OCI-LY7 (cell line): ENCODE measurements around the gene EHD2. TPM values are rescaled to one million over a fixed set of nuclear protein-coding genes. Genes with fewer than 3 reads are reported as not detected.
A peak's percentile ranks its signal among the peaks of the same experiment; 100 is the strongest.

Experiments
- BruUV-seq: library from RNA; stranded (reverse); fragments of 400-500 nt; replicated peaks from 2 replicates; lab custom pipeline; 2021; lab: Mats Ljungman, UMichigan
- CTCF ChIA-PET: fragments of 300-600 bp; sonication (Branson Sonifier 250); formaldehyde crosslinking; loops from one replicate; lab custom pipeline; 2022; ENCODE audit warnings: antibody characterized with exemption; ENCODE audit not compliant: unreplicated experiment; lab: Charles Lee
- POLR2A ChIA-PET: fragments of 300-600 bp; sonication (Branson Sonifier 250); formaldehyde crosslinking; loops from one replicate; lab custom pipeline; 2022; ENCODE audit warnings: antibody characterized with exemption; lab: Charles Lee
- DNase-seq: peaks from one replicate; pipeline ENCODE4 v3.0.0-alpha.2; 2015; ENCODE audit warnings: low spot score
- H2AFZ ChIP-seq: fragments of 200-600 bp; sonication (generic), shearing (Covaris generic); 2 replicates; pipeline ENCODE4 v1.6.1; 2014; ENCODE audit warnings: mild to moderate bottlenecking, antibody characterized with exemption, low read length, moderate library complexity
- H3K27ac ChIP-seq: fragments of 200-600 bp; sonication (generic); 2 replicates; pipeline ENCODE4 v1.5.1; 2014; ENCODE audit warnings: mixed run types, low read depth, mild to moderate bottlenecking, moderate library complexity, low read length, inconsistent platforms; ENCODE audit not compliant: poor library complexity, severe bottlenecking
- H3K36me3 ChIP-seq: fragments of 200-600 bp; sonication (generic); 2 replicates; pipeline ENCODE4 v1.6.1; 2014; ENCODE audit warnings: mild to moderate bottlenecking, antibody characterized with exemption, low read length, moderate library complexity, mixed read lengths; ENCODE audit not compliant: insufficient read depth
- H3K4me1 ChIP-seq: fragments of 200-600 bp; sonication (generic); 2 replicates; pipeline ENCODE4 v1.5.1; 2014; ENCODE audit warnings: mild to moderate bottlenecking, low read length; ENCODE audit not compliant: insufficient read depth, poor library complexity, severe bottlenecking
- H3K4me2 ChIP-seq: fragments of 200-600 bp; sonication (generic); 2 replicates; pipeline ENCODE4 v1.6.1; 2014; ENCODE audit warnings: mild to moderate bottlenecking, low read length
- H3K4me3 ChIP-seq: fragments of 200-600 bp; sonication (generic); 2 replicates; pipeline ENCODE4 v1.5.1; 2014; ENCODE audit warnings: mild to moderate bottlenecking, low read depth, low read length; ENCODE audit not compliant: poor library complexity, severe bottlenecking
- H3K79me2 ChIP-seq: fragments of 200-600 bp; sonication (generic); 2 replicates; pipeline ENCODE4 v1.6.1; 2016; ENCODE audit warnings: low read depth, mild to moderate bottlenecking, low read length, moderate library complexity, mixed read lengths; ENCODE audit not compliant: insufficient read depth
- H3K9me2 ChIP-seq: fragments of 200-600 bp; sonication (generic); 2 replicates; pipeline ENCODE4 v1.6.1; 2016; ENCODE audit warnings: mild to moderate bottlenecking, low read length, mixed read lengths; ENCODE audit not compliant: insufficient read depth
- H3K9me3 ChIP-seq: fragments of 200-600 bp; sonication (generic); 2 replicates; pipeline ENCODE4 v1.6.1; 2014; ENCODE audit warnings: mild to moderate bottlenecking, mixed run types, low read length, mixed read lengths
- H4K20me1 ChIP-seq: fragments of 200-600 bp; sonication (generic); 2 replicates; pipeline ENCODE4 v1.6.1; 2014; ENCODE audit warnings: mild to moderate bottlenecking, antibody characterized with exemption, low read length, moderate library complexity, mixed read lengths; ENCODE audit not compliant: insufficient read depth
- EZH2phosphoT487 ChIP-seq: fragments of 200-600 bp; sonication (generic); IDR thresholded peaks from 2 replicates; pipeline ENCODE4 v1.6.1; 2018; ENCODE audit warnings: low read depth, borderline replicate concordance, mild to moderate bottlenecking, mixed run types, antibody characterized with exemption, low read length, moderate library complexity, mixed read lengths
- intact Hi-C: fragments of 100-400 bp; cut with micrococcal nuclease; formaldehyde crosslinking; loops from one replicate; pipeline ENCODE4 v1.10.0; 2022; ENCODE audit not compliant: unreplicated experiment
- total RNA-seq, 2 experiments: library from RNA; depleted of rRNA in 1 of 2; stranded (reverse); fragments of >200 nt in 1 of 2; shearing (Covaris generic) in 1 of 2; gene quantifications; 2 replicates each; pipeline ENCODE4 v1.2.3, GENCODE V29; 2014 to 2022
- TF ChIP-seq, protein P1 (sequence below): fragments of 200-600 bp; sonication (generic); conservative IDR thresholded peaks from 2 replicates; pipeline ENCODE4 v1.5.1; 2014; ENCODE audit warnings: mild to moderate bottlenecking, antibody characterized with exemption, low read length, moderate library complexity, mixed read lengths

The EHD2 gene
- total RNA-seq, 2 experiments from 2014 or later, result not detected

DNA sequence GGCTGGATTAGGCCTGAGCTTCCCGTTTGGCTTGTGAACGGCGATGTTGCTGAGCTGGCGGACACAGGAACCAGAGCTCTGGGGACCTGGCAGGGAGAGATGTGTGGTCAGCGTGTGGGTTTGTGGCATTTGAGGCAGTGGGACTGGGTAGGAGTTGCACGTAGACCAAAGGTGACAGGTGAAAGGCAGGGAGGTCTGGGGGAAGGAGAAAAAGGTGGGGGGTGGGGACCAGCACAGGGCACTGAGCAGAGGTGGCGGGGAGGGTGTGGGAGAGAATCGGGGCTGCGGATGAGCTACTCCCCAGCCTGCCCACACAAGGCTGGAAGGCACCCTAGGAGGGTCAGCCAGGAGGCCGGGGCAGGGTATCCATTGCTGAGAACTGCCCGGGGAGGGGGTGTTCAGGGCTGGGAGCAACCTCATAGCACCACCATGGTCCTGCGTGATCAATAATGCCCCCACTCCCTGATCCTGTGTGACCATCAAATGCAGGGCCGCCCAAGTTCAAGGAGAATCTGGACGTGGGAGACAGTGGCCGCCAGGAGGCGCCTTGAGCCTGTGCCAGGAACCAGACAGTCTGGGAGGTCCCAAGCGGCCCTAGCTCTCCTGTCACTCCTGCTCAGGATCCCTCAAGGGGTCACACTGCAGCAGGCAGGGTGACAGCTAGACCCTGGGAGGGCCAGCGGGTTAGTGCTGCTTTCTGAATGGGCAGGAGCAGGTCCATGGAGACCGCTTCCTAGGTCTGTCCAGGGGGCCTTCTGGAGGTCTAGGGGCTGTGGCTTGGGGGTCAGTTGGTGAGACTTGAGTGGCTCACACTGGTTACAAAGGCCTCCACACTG lies 52.5 kb downstream of the EHD2 start:
- ChIA-PET CTCF (interaction anchor here (0.6 to 0.7 kb wide), 2 partner anchors 15 to 484 kb away, joined by 3 to 4 read pairs; no protein-coding TSS in a partner anchor), POLR2A (interaction anchor here (0.7 kb wide), 1 partner anchor 1049 kb away, joined by 6 read pairs; no protein-coding TSS in a partner anchor)
- H4K20me1 ChIP-seq, result no peaks in the 10 kb centered on the region
- intact Hi-C loops, result loop anchor here (1.0 kb wide), 1 partner anchor 23 kb away; no protein-coding TSS in a partner anchor
- H3K79me2 ChIP-seq, result no peaks in the 10 kb centered on the region
- peaks cover 13% of the 10 kb centered on the region for H3K4me1 ChIP-seq
- no peaks in the 10 kb centered on the region for H3K9me3 ChIP-seq
- H3K4me2 ChIP-seq, result no peak overlapping the region
- H3K27ac ChIP-seq, result no peak overlapping the region
- H2AFZ ChIP-seq, result no peak overlapping the region
- no peak overlapping the region for H3K4me3 ChIP-seq
- peak; percentile 70 for DNase-seq
- BruUV-seq, result no TSS peak
- H3K9me2 ChIP-seq, result no peaks in the 10 kb centered on the region
- TF ChIP-seq, protein P1, sequence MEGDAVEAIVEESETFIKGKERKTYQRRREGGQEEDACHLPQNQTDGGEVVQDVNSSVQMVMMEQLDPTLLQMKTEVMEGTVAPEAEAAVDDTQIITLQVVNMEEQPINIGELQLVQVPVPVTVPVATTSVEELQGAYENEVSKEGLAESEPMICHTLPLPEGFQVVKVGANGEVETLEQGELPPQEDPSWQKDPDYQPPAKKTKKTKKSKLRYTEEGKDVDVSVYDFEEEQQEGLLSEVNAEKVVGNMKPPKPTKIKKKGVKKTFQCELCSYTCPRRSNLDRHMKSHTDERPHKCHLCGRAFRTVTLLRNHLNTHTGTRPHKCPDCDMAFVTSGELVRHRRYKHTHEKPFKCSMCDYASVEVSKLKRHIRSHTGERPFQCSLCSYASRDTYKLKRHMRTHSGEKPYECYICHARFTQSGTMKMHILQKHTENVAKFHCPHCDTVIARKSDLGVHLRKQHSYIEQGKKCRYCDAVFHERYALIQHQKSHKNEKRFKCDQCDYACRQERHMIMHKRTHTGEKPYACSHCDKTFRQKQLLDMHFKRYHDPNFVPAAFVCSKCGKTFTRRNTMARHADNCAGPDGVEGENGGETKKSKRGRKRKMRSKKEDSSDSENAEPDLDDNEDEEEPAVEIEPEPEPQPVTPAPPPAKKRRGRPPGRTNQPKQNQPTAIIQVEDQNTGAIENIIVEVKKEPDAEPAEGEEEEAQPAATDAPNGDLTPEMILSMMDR, result peak; percentile 83
- no peak for TF ChIP-seq EZH2phosphoT487
- no peaks in the 10 kb centered on the region for H3K36me3 ChIP-seq

DNA sequence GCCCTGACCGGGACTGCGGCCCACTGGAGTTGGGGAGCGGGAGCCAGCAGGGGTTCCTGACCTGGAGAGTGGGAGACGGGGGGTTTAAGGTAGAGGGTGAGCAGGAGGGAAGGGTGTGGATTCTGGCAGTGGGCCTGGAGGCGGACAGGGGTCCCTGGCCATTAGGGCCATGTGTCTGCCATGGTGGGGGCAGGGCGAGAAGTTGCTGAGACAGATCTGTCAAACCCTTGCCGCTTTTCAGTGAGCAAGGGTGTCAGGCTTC lies 53.1 kb downstream of the EHD2 start:
- TF ChIP-seq, protein P1, result no peak
- TF ChIP-seq EZH2phosphoT487, result no peak
- H3K9me3 ChIP-seq, result no peaks in the 10 kb centered on the region
- intact Hi-C loops, result loop anchor here (1.0 kb wide), 1 partner anchor 22 kb away; no protein-coding TSS in a partner anchor
- no peaks in the 10 kb centered on the region for H3K36me3 ChIP-seq
- no peak overlapping the region for H3K27ac ChIP-seq
- CTCF ChIA-PET, result interaction anchor here (0.6 to 0.7 kb wide), 2 partner anchors 15 to 483 kb away, joined by 3 to 4 read pairs; no protein-coding TSS in a partner anchor
- DNase-seq, result no peak
- peaks cover 13% of the 10 kb centered on the region for H3K4me1 ChIP-seq
- no peaks in the 10 kb centered on the region for H3K9me2 ChIP-seq
- no peak overlapping the region for H3K4me2 ChIP-seq
- H4K20me1 ChIP-seq, result no peaks in the 10 kb centered on the region
- H3K4me3 ChIP-seq, result no peak overlapping the region
- POLR2A ChIA-PET, result no interaction called here
- H2AFZ ChIP-seq, result no peak overlapping the region
- no peaks in the 10 kb centered on the region for H3K79me2 ChIP-seq
- BruUV-seq, result no TSS peak

DNA sequence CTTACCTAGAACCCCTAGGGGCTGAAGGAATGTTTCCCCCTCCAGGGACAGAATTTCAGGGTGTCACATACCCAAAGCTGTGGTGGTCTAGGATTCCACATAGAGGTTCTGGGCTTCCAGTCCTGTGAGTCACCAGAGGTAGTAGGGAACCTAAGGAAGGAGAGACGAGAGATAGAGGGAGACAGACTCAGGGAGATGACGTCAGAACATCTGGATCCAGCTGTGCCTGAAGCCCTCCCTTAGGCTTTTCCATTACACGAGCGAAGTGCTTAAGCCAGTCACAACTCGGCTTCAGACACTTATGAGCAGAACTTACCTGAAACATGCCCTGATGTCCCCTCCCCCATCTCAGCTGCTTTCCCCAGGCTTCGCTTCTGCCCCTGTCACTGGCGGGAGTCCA lies 53.4 kb downstream of the EHD2 start:
- H3K27ac ChIP-seq, result no peak overlapping the region
- no peak for DNase-seq
- H2AFZ ChIP-seq, result no peak overlapping the region
- no peak overlapping the region for H3K4me2 ChIP-seq
- no peaks in the 10 kb centered on the region for H3K9me2 ChIP-seq
- no peaks in the 10 kb centered on the region for H3K36me3 ChIP-seq
- ChIA-PET POLR2A (no interaction called here), CTCF (interaction anchor here (0.7 kb wide), 1 partner anchor 15 kb away, joined by 3 read pairs; no protein-coding TSS in a partner anchor)
- BruUV-seq, result no TSS peak
- no peaks in the 10 kb centered on the region for H3K79me2 ChIP-seq
- H3K4me1 ChIP-seq, result peaks cover 13% of the 10 kb centered on the region
- no peaks in the 10 kb centered on the region for H4K20me1 ChIP-seq
- H3K4me3 ChIP-seq, result no peak overlapping the region
- TF ChIP-seq, protein P1, result no peak
- TF ChIP-seq EZH2phosphoT487, result no peak
- no peaks in the 10 kb centered on the region for H3K9me3 ChIP-seq
- intact Hi-C loops, result loop anchor here (1.0 kb wide), 1 partner anchor 22 kb away; no protein-coding TSS in a partner anchor
